ENCODE measurements around the gene ACOXL. TPM values are rescaled to one million over a fixed set of nuclear protein-coding genes. Genes with fewer than 3 reads are reported as not detected.

Gene ACOXL
- total RNA-seq, 1 donor from 2014 or later = not detected

DNA sequence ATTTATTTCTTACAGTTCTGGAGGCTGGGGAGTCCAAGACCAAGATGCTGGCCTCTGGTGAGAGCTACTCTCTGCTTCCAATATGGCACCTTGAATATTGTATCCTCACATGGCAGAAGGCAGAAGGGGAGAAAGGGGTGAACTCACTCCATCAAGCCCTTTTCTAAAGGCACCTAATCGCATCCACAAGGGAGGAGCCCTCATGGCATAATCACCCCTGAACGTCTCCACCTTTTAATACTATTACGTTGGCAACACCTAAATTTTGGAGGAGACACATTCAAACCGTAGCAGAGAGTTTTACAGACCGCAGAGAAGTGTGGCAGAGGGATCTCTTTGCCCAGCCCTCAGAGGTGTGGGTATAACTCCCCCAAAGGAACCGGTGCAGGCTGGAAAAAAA, 245.8 kb downstream of the ACOXL start:
- DNase-seq = no peak

- DNase-seq = no peak
Measured at GRCh38 chr2:110978756-110979470, 246.5 kb downstream of the ACOXL start.

GRCh38 chr2:110979471-110980338, 247.3 kb downstream of the ACOXL start:
- DNase-seq = no peak

- DNase-seq = no peak
Measured at GRCh38 chr2:110980339-110981062, 248.1 kb downstream of the ACOXL start.

- DNase-seq = no peak
Measured at GRCh38 chr2:110983133-110983532, 250.8 kb downstream of the ACOXL start.

GRCh38 chr2:110984694-110985490, 252.5 kb downstream of the ACOXL start:
- no peak for DNase-seq

DNA sequence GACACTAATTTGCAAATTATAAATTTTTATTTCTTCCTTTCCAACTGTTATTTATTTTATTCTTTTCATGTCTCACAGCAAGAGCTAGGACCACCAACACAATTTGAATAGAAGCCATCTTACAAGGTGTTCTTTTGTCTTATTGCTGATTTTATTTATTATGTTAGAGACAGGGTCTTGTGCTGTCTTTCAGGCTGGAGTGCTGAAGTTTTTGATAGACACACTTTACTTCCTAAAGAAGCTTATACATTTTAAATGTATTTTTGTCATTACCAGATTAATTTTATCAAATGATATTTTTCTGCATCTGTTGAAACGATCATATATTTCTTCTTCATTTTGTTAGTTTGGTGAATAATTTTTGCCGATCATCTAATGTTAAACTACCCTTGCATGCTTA, 258.1 kb downstream of the ACOXL start:
- no peak for DNase-seq

- peak; percentile 79 for DNase-seq
Measured at GRCh38 chr2:110991911-110992310, 259.5 kb downstream of the ACOXL start.

DNA sequence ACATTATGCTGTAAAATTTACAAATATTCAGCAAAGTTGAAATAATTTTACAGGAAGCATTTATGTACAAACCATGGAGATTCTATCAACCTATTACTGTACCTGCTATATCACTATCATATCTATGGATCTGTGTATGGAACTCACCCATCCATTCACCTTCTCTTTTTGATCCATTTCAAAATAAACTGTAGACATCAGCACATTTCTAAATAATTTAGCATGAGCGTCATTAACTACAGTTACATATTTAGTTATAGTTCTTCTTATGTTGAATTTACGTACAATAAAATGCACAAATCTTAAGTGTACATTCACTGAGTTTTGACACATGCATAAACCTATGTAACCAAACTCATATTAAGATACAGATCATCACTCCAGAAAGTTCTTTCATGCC, 260.5 kb downstream of the ACOXL start:
- DNase-seq = no peak

DNA sequence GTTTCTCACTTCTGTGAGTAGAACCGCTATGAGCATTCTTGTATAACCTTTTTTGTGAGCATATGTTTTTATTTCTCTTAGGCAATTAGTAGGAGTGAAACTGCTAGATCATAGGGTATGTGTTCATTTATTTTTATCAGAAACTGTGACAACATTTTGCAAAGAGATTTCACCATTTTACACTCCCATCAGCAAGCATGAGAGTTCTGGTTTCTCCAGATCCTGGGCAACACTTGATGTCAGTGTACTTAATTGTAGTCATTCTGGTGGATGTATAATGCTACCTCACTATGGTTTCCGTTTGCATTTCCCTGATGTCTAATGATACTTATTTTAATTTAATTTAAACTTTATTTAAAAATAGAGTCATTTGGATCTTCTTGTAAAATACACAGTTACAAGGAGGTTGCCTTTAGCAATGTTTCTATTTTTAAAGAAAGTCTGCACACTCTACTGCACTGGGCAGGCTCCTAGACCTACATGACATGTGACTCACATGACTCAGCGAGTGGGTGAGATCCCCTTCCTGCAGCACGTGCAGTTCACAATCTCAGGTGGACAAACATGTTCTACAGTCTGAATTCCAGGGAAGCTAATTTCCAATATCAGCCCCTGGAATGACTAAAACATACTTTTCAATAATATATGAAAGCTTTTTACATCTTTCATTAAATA, 261.3 kb downstream of the ACOXL start:
- DNase-seq = peak; percentile 20

DNA sequence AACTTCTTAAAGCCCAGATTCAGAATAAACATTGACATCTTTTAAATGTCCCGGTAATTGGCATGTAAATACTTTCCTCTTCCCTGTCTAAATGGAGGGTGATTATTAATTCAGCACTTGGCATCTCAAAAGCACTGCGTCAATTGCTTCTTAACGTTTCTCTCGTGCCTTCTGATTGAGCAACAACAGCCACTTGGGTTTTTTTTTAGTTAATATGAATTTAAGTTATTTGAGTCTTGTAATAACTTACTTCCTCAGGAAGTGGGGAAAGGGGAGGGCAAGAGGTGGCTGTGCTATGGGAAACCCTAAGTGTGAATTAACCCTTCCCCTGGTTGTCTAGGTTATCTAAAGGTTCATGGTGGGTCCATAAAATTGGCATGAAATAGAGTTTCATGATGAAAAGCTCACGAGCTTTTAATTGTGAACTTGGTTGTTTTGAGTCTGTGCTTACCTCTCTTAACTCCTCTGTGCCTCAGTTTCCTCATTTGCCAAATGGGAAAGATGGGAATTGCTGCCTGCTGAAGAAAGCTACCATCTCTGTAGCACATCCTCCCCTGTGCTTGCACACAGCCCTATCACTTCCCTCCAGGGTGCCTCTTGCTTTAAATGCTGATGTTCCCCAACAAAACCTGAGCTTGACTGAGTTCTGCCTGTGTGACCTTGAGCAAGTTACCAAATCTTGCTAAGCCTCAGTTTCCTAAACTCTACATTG, 262.0 kb downstream of the ACOXL start:
- no peak for DNase-seq

DNA sequence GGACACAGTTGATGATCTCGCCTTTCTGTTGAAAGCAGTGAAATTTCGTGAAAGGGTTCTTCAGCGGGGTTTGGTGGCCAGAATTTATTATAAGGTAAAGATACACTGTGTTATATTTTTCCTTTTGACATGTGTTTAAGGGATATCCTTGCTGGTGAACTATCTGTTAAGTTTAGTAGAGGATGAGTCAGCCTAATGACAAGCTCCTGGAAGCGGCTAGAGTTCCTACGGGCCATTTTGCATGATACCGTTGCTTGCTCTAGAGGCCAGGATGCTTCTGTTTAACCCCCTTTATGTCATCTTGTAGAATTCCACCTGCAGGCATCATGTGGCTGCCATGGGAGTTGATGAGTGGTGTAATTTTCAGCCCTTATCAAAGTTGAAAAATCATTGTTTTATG, 263.5 kb downstream of the ACOXL start:
- DNase-seq = no peak

- DNase-seq = no peak
Measured at GRCh38 chr2:110997331-110998045, 265.1 kb downstream of the ACOXL start.

DNA sequence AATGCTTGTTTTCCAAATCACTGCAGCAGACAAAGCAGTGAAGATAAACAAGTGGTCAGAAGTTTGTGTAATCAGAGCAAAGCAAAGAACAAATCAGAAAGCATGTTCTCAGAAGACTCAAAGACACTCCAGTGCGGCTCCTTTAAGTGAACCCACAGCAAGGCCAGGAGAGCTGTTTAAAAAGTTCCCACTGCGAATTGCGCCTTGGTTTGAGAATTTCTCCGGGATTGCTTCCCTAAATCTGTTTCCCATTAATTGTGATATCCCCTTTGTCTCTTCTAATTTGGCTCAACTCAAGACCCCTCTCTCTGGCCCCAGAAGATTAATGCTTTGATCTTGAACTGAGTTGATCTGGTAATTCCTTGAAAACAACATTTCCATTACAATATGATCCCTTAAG, 265.9 kb downstream of the ACOXL start:
- DNase-seq = no peak

GRCh38 chr2:110999626-111000025, 267.3 kb downstream of the ACOXL start:
- no peak for DNase-seq

- no peak for DNase-seq
Measured at GRCh38 chr2:111005307-111005706, 272.9 kb downstream of the ACOXL start.

GRCh38 chr2:111005821-111006220, 273.4 kb downstream of the ACOXL start:
- no peak for DNase-seq

DNA sequence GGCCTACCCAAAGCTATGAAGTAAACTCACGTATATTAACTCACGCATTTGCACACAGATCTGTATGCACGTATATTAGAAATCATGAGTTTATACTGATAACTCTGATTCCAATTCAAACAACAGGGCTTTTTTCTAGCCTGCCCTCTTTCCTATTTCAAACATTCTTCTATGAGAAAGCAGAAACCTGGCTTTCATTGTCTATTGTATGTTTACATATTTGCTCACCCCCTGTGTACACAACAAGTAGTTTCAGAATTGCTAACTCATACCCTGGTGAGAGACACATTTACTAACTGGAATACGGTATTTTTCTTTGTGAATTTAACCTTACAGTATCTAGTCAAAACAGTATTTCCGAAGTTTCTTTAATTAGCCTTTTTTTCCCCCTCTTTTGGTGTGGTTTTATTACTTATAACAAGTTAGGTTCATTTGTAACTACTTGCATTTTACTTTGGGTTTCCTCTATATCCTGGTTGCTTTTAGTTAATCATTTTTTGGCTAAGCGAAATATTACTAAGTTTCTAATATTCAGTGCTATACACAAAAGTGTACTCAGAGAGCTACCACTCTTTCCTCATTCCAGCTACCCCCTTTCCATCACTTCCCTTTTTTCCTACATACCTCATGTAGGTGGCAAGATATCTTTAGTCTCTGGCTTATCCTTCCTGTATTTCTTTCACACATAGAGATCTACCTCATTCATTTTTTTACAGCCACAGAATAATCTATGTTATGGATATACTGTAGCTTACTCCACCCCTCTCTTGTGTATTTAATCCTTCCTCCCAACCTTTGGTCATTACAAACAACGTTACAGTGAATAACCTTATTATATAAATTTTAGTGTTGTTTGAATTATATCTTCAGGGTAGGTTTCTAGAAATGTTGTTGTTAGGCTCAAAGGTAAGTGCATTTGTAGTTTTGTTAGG, 275.6 kb downstream of the ACOXL start:
- DNase-seq = no peak

DNA sequence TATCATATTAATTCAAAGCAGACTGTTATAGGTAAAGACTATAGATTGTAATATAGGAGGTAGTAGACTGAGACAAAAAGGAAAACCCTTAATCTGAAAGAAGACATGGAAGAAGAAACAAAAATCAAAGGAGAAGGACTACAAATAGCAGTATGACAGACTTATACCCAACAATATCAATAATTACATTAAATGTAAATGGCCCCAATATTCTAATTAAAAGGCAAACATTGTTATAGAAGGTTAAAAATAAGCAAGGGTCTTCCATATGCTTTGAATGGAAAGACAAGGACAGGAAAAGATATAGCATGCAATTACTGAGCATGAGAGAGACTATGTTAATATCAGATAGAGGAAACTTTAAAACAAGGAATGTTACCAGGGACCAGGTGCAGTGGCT, 278.8 kb downstream of the ACOXL start:
- no peak for DNase-seq

All from tongue (tissue), 2 donors.